SK-N-SH (cell line): ENCODE measurements around the gene DIPK1C. TPM values are rescaled to one million over a fixed set of nuclear protein-coding genes. Genes with fewer than 3 reads are reported as not detected.

Experiments used
- CTCF ChIA-PET: fragments of 300-600, 350-600 bp; formaldehyde crosslinking; extraction: SDS; loops from one replicate; lab custom pipeline; 2021; lab: Yijun Ruan, JAX
- POLR2A ChIA-PET: fragments of 350-600 bp; sonication (Branson Sonifier 250); formaldehyde crosslinking; extraction: SDS; loops from one replicate; lab custom pipeline; 2020; ENCODE audit warnings: antibody characterized with exemption, inconsistent platforms; lab: Yijun Ruan, JAX
- DNase-seq: peaks from one replicate; pipeline ENCODE4 v3.0.0; 2012
- H2AFZ ChIP-seq: fragments of 200-600 bp; sonication (generic); 2 replicates; pipeline ENCODE4 v1.8.1; 2016; ENCODE audit warnings: antibody characterized with exemption, mild to moderate bottlenecking, low read depth
- H3F3A ChIP-seq: fragments of 200-600 bp; sonication (generic); replicated peaks from 2 replicates; pipeline ENCODE3; 2016; ENCODE audit warnings: antibody characterized with exemption, mild to moderate bottlenecking; ENCODE audit not compliant: insufficient read depth
- H3K27ac ChIP-seq, 2 experiments: fragments of 200-500 bp in 1 of 2; fragments of 200-600 bp in 1 of 2; sonication (Bioruptor generic) in 1 of 2; sonication (generic), shearing (Covaris generic) in 1 of 2; 2 replicates each; pipeline versions ENCODE4 v1.5.1 to v1.6.1; 2014 to 2016; ENCODE audit warnings: low read depth in 2 of 2, inconsistent platforms in 1 of 2, low read length in 1 of 2, mild to moderate bottlenecking in 1 of 2, mixed read lengths in 1 of 2
- H3K27me3 ChIP-seq: fragments of 200-600 bp; sonication (generic), shearing (Covaris generic); 2 replicates; pipeline ENCODE4 v1.6.1; 2016; ENCODE audit warnings: mixed run types; ENCODE audit not compliant: insufficient read depth
- H3K36me3 ChIP-seq, 2 experiments: fragments of 200-500 bp in 1 of 2; fragments of 200-600 bp in 1 of 2; sonication (Bioruptor generic) in 1 of 2; sonication (generic) in 1 of 2; replicated peaks in 1 of 2; 2 replicates each; pipeline versions ENCODE3 to v1.5.1; 2014 to 2016; ENCODE audit warnings: low read length in 1 of 2, mild to moderate bottlenecking in 1 of 2; ENCODE audit not compliant: insufficient read depth in 2 of 2, control insufficient read depth in 1 of 2
- H3K4me1 ChIP-seq, 2 experiments: fragments of 200-500 bp in 1 of 2; fragments of 200-600 bp in 1 of 2; sonication (Bioruptor generic) in 1 of 2; sonication (generic), shearing (Covaris generic) in 1 of 2; 2 replicates each; pipeline versions ENCODE4 v1.5.1 to v1.6.1; 2014 to 2016; ENCODE audit warnings: low read depth in 1 of 2, low read length in 1 of 2, mixed run types in 1 of 2; ENCODE audit not compliant: insufficient read depth in 2 of 2, control insufficient read depth in 1 of 2
- H3K4me2 ChIP-seq: fragments of 200-600 bp; sonication (generic), shearing (Covaris generic); 2 replicates; pipeline ENCODE4 v1.6.1; 2017; ENCODE audit warnings: mixed run types
- H3K4me3 ChIP-seq, 2 experiments: fragments of 200-500 bp in 1 of 2; fragments of 200-600 bp in 1 of 2; sonication (Bioruptor generic) in 1 of 2; sonication (generic), shearing (Covaris generic) in 1 of 2; 2 replicates each; pipeline versions ENCODE4 v1.5.1 to v1.8.1; 2014 to 2016; ENCODE audit warnings: low read depth in 2 of 2, inconsistent platforms in 1 of 2, low read length in 1 of 2, mild to moderate bottlenecking in 1 of 2, mixed read lengths in 1 of 2, moderate library complexity in 1 of 2
- H3K79me2 ChIP-seq: fragments of 200-600 bp; sonication (generic); 2 replicates; pipeline ENCODE4 v1.8.1; 2017; ENCODE audit warnings: mild to moderate bottlenecking; ENCODE audit not compliant: insufficient read depth
- H3K9ac ChIP-seq: fragments of 200-600 bp; sonication (generic); 2 replicates; pipeline ENCODE4 v1.6.1; 2017; ENCODE audit warnings: mixed run types
- H3K9me2 ChIP-seq: fragments of 200-600 bp; sonication (generic); 2 replicates; pipeline ENCODE4 v1.6.1; 2017; ENCODE audit warnings: mixed run types
- H3K9me3 ChIP-seq: fragments of 200-600 bp; sonication (generic); 2 replicates; pipeline ENCODE4 v1.6.1; 2017; ENCODE audit warnings: mixed run types, mild to moderate bottlenecking, moderate library complexity
- H4K20me1 ChIP-seq: fragments of 200-600 bp; sonication (generic); 2 replicates; pipeline ENCODE4 v1.6.1; 2017; ENCODE audit warnings: mild to moderate bottlenecking, mixed run types; ENCODE audit not compliant: insufficient read depth
- EP300 ChIP-seq, 2 experiments: IDR thresholded peaks; 2 replicates each; pipeline versions ENCODE4 v1.4.0 to v1.6.1; 2012; ENCODE audit warnings: borderline replicate concordance in 1 of 2, low read depth in 1 of 2, low read length in 1 of 2
- FOXJ3 ChIP-seq: sonication (generic); formaldehyde crosslinking; IDR thresholded peaks from 2 replicates; pipeline ENCODE4 v1.5.1; 2020; ENCODE audit warnings: mild to moderate bottlenecking, missing genetic modification reagents
- GABPA ChIP-seq: IDR thresholded peaks from 2 replicates; pipeline ENCODE4 v1.4.0; 2012; ENCODE audit warnings: low read depth, mild to moderate bottlenecking
- MXI1 ChIP-seq: IDR thresholded peaks from 2 replicates; pipeline ENCODE4 v1.6.1; 2012; ENCODE audit warnings: mild to moderate bottlenecking, low read depth, low read length, improper control_type of control experiment
- NFIC ChIP-seq: IDR thresholded peaks from 2 replicates; pipeline ENCODE4 v1.4.0; 2012; ENCODE audit warnings: borderline replicate concordance
- RFX5 ChIP-seq: IDR thresholded peaks from 2 replicates; pipeline ENCODE4 v1.6.1; 2012; ENCODE audit warnings: mild to moderate bottlenecking, improper control_type of control experiment, low read length
- TAF1 ChIP-seq: IDR thresholded peaks from 2 replicates; pipeline ENCODE4 v1.6.1; 2012; ENCODE audit warnings: low read depth, mild to moderate bottlenecking, low read length, moderate library complexity, borderline replicate concordance
- TEAD4 ChIP-seq: IDR thresholded peaks from 2 replicates; pipeline ENCODE4 v1.4.0; 2012; ENCODE audit warnings: mild to moderate bottlenecking, borderline replicate concordance; ENCODE audit not compliant: insufficient read depth
- WGBS: methylation state at CpG from one replicate; pipeline ENCODE4 v1.1.6; 2017; ENCODE audit warnings: low lambda C conversion rate; 5-methylcytosine and 5-hydroxymethylcytosine counted together
- polyA plus RNA-seq, 3 experiments: library from polyadenylated mRNA; depleted of rRNA; stranded (reverse); fragments of >200 nt; gene quantifications; 2 replicates each; pipeline ENCODE4 v1.2.3, GENCODE V29; 2012
- TF ChIP-seq, protein P1 (sequence below): IDR thresholded peaks from 2 replicates; pipeline ENCODE4 v1.4.0; 2012; ENCODE audit warnings: low read depth, borderline replicate concordance
- TF ChIP-seq, protein P2 (sequence below): IDR thresholded peaks from 2 replicates; pipeline ENCODE4 v1.4.0; 2012; ENCODE audit warnings: low read depth
- TF ChIP-seq, protein P3 (sequence below): fragments of 200-600 bp; sonication (generic); IDR thresholded peaks from 2 replicates; pipeline ENCODE4 v1.6.1; 2017; ENCODE audit warnings: antibody characterized with exemption, mild to moderate bottlenecking, moderate library complexity

DIPK1C gene
- polyA plus RNA-seq, 1 of the 3 experiments (the other 2 are of a cell fraction) = not detected

DNA sequence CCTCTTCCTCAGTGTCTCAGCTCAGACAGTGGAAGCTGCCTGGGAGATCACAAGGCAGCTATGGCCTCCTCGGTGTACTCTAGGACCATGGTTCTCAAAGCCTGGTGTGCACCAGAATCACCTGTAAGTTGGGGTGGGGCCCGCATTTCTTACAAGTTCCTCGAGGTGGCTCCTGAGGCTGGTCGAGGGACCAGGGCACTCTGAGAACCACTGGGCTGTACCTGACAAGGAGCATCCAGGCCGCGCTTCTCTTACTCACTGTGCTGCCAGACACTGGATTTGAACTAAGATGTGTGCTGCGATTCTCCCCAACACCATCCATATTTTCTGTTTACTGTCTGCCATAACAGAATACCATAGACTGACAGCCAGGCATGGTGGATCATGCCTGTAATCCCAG is 59.5 kb downstream of the DIPK1C start:
- H4K20me1 ChIP-seq = no peaks in the 10 kb centered on the region
- TF ChIP-seq, protein P1, sequence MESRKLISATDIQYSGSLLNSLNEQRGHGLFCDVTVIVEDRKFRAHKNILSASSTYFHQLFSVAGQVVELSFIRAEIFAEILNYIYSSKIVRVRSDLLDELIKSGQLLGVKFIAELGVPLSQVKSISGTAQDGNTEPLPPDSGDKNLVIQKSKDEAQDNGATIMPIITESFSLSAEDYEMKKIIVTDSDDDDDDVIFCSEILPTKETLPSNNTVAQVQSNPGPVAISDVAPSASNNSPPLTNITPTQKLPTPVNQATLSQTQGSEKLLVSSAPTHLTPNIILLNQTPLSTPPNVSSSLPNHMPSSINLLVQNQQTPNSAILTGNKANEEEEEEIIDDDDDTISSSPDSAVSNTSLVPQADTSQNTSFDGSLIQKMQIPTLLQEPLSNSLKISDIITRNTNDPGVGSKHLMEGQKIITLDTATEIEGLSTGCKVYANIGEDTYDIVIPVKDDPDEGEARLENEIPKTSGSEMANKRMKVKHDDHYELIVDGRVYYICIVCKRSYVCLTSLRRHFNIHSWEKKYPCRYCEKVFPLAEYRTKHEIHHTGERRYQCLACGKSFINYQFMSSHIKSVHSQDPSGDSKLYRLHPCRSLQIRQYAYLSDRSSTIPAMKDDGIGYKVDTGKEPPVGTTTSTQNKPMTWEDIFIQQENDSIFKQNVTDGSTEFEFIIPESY = no peak
- TF ChIP-seq, protein P2, sequence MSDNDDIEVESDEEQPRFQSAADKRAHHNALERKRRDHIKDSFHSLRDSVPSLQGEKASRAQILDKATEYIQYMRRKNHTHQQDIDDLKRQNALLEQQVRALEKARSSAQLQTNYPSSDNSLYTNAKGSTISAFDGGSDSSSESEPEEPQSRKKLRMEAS = no peak
- no peak for TF ChIP-seq GABPA
- H3F3A ChIP-seq = no peaks in the 10 kb centered on the region
- no peaks in the 10 kb centered on the region for H3K9me2 ChIP-seq
- H3K79me2 ChIP-seq = no peaks in the 10 kb centered on the region
- H3K9me3 ChIP-seq = no peaks in the 10 kb centered on the region
- ChIA-PET CTCF (no interaction called here), POLR2A (no interaction called here)
- no peaks in the 10 kb centered on the region for H3K36me3 ChIP-seq
- WGBS = 33% methylated on average over 2 of the region's 7 CpGs
- no peak for DNase-seq
- H3K4me2 ChIP-seq = no peak overlapping the region
- H2AFZ ChIP-seq = no peak overlapping the region
- H3K27me3 ChIP-seq = peaks cover 31% of the 10 kb centered on the region
- no peaks in the 10 kb centered on the region for H3K4me1 ChIP-seq
- H3K27ac ChIP-seq = no peak overlapping the region
- no peak overlapping the region for H3K9ac ChIP-seq
- no peak overlapping the region for H3K4me3 ChIP-seq

DNA sequence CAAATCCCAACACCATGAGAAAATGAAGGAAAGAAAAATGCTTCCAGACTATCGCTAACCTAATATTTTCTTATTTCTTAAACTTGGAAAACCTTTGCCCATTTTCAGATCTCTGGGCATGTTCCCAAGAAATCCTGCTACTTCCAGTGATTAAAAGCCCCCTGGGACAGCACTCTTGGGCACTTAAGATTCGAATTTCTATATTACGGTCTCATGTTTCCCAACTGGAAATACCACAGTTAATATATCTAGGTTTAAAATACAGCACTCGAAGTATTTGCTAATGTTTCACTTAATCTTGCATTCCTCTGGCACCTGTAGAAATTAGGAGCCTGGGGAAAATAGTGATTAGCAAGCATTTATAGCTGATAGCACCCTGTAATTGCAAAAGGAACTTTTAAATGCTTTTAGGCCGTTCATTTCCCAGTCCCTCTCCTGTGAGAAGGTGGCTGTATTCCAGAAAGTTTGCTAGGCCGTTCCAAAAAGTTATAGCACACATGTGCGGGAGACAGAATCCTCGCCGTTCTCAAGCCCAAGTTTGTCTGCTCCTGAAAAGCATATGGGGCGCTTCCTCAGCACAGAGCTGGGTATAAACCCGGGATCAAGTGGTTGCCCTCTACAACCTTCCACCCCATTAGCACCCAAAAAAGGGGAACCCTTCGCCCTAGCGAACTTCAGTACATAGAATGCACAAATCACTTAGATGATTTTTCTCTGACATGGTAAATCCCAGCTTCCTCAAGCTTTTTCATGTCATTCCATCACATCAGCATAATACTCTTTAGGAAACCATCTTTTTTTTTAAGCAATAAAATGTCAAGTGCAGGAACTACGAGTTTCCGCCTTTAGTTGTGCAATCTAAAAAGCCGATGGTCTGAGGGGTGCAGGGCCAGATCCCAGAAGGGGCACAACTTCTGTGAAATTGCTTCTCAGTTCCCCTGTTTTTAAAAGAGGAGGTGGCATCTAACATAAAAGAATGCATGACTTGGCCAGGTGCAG is 60.6 kb downstream of the DIPK1C start:
- Histone ChIP-seq H3K4me1 (no peaks in the 10 kb centered on the region), H2AFZ (no peak overlapping the region), H3K9me3 (no peaks in the 10 kb centered on the region), H3K27me3 (peaks cover 33% of the 10 kb centered on the region), H3F3A (no peaks in the 10 kb centered on the region), H3K4me2 (no peak overlapping the region), H3K36me3 (no peaks in the 10 kb centered on the region), H3K9me2 (no peaks in the 10 kb centered on the region), H3K4me3 (no peak overlapping the region), H3K9ac (no peak overlapping the region), H4K20me1 (no peaks in the 10 kb centered on the region), H3K79me2 (no peaks in the 10 kb centered on the region), H3K27ac (no peak overlapping the region)
- no peak for DNase-seq
- CTCF ChIA-PET = no interaction called here
- WGBS = 22% methylated on average over 14 of the region's 16 CpGs
- TF ChIP-seq FOXJ3 (CRISPR knock-in tag) (no peak), EP300 (IDR thresholded peaks at IDR 0.05; ENCODE audit: borderline replicate concordance in 1 of 2, low read depth in 1 of 2, low read length in 1 of 2) (no peak), RFX5 (no peak), NFIC (no peak), TEAD4 (no peak), MXI1 (no peak), TAF1 (no peak)
- TF ChIP-seq, protein P3, sequence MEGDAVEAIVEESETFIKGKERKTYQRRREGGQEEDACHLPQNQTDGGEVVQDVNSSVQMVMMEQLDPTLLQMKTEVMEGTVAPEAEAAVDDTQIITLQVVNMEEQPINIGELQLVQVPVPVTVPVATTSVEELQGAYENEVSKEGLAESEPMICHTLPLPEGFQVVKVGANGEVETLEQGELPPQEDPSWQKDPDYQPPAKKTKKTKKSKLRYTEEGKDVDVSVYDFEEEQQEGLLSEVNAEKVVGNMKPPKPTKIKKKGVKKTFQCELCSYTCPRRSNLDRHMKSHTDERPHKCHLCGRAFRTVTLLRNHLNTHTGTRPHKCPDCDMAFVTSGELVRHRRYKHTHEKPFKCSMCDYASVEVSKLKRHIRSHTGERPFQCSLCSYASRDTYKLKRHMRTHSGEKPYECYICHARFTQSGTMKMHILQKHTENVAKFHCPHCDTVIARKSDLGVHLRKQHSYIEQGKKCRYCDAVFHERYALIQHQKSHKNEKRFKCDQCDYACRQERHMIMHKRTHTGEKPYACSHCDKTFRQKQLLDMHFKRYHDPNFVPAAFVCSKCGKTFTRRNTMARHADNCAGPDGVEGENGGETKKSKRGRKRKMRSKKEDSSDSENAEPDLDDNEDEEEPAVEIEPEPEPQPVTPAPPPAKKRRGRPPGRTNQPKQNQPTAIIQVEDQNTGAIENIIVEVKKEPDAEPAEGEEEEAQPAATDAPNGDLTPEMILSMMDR = no peak
- POLR2A ChIA-PET = no interaction called here
